Measurements from ENCODE around the gene RARG. TPM values are rescaled to one million over a fixed set of nuclear protein-coding genes. Genes with fewer than 3 reads are reported as not detected.

RARG gene
- polyA plus RNA-seq, 1 donor (not counting 4 experiments of a cell fraction or from before 2014, with no cell fraction given) = 26.4 TPM

DNA sequence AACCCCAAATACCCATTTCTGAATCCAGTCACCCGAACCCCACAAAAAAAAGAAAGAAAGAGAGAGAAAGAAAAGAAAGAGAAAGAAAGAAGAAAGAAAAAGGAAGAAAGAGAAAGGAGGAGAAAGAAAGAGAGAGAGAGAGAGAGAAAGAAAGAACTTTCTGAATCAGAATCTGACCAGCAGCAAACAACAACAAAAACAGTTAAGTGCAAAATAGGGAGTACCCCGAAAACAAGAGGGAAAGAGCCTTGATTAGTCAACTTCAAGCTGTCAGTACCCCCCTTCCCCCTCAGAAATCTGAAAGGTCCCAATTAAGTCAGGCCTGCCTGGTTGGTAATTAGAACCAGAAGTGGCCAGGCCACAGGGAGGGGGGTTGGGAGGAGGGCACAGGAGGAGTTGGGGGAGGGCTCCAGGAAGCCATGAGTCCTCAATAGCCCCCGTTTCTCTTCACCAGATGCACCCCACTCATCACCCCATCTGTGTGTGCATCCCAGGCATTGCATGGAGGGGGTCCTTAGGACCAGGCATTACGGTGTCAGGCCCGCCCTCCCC is 9.8 kb downstream of the RARG start:
- no peak for FAIRE-seq
- no peaks in the 10 kb centered on the region for H3K9me1 ChIP-seq (ENCODE audit: control insufficient read depth, extremely low read depth, insufficient read depth, low read length)
- H3K9me3 ChIP-seq (ENCODE audit: control insufficient read depth, low read depth, low read length) = no peaks in the 10 kb centered on the region
- H3K4me2 ChIP-seq (ENCODE audit: control insufficient read depth, extremely low read depth, insufficient read depth, low read depth, low read length) = peak overlapping the region; percentile 99
- H2AFZ ChIP-seq (ENCODE audit: control insufficient read depth, low read length) = no peak overlapping the region
- peaks cover 72% of the 10 kb centered on the region for H3K4me1 ChIP-seq (ENCODE audit: control insufficient read depth, extremely low read depth, insufficient read depth, low read length)
- peaks cover 2 to 6% of the 10 kb centered on the region in 2 experiments for H3K36me3 ChIP-seq (ENCODE audit: control insufficient read depth in 2 of 2, extremely low read depth in 1 of 2, insufficient read depth in 2 of 2, low read length in 2 of 2)
- no peak for TF ChIP-seq EZH2 (IDR thresholded peaks at IDR 0.05; ENCODE audit: low read length)
- TF ChIP-seq, protein P1, sequence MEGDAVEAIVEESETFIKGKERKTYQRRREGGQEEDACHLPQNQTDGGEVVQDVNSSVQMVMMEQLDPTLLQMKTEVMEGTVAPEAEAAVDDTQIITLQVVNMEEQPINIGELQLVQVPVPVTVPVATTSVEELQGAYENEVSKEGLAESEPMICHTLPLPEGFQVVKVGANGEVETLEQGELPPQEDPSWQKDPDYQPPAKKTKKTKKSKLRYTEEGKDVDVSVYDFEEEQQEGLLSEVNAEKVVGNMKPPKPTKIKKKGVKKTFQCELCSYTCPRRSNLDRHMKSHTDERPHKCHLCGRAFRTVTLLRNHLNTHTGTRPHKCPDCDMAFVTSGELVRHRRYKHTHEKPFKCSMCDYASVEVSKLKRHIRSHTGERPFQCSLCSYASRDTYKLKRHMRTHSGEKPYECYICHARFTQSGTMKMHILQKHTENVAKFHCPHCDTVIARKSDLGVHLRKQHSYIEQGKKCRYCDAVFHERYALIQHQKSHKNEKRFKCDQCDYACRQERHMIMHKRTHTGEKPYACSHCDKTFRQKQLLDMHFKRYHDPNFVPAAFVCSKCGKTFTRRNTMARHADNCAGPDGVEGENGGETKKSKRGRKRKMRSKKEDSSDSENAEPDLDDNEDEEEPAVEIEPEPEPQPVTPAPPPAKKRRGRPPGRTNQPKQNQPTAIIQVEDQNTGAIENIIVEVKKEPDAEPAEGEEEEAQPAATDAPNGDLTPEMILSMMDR (optimal IDR thresholded peaks at IDR 0.05 in 1 of 3, IDR thresholded peaks at IDR 0.05 in 1 of 3, conservative IDR thresholded peaks at IDR 0.05 in 1 of 3; ENCODE audit: extremely low read depth in 1 of 3, insufficient read depth in 2 of 3, low read length in 3 of 3) = no peak
- H3K4me3 ChIP-seq (ENCODE audit: control insufficient read depth in 2 of 3, extremely low read depth in 1 of 3, insufficient read depth in 2 of 3, low read depth in 1 of 3, low read length in 3 of 3) = peak overlapping the region in 2 of 3 experiments; percentile 33 to 44
- dilution Hi-C loops (cut with MboI; ENCODE audit: extremely low pct_ligation_motif_present, low sequenced_read_pairs) = no loop called here
- DNase-seq (ENCODE audit: low read depth, low spot score) = no peak
- peak overlapping the region; percentile 20 for H3K27ac ChIP-seq (ENCODE audit: control insufficient read depth, insufficient read depth, low read length)
- H4K20me1 ChIP-seq (ENCODE audit: control insufficient read depth, extremely low read depth, insufficient read depth, low read length) = peaks cover 4% of the 10 kb centered on the region
- peak overlapping the region; percentile 37 for H3K9ac ChIP-seq (ENCODE audit: control insufficient read depth, extremely low read depth, insufficient read depth, low read length)
- peaks cover 22% of the 10 kb centered on the region for H3K79me2 ChIP-seq (ENCODE audit: control insufficient read depth, insufficient read depth, low read length)
- no peaks in the 10 kb centered on the region for H3K27me3 ChIP-seq (ENCODE audit: control insufficient read depth, extremely low read depth, insufficient read depth, low read length)

DNA sequence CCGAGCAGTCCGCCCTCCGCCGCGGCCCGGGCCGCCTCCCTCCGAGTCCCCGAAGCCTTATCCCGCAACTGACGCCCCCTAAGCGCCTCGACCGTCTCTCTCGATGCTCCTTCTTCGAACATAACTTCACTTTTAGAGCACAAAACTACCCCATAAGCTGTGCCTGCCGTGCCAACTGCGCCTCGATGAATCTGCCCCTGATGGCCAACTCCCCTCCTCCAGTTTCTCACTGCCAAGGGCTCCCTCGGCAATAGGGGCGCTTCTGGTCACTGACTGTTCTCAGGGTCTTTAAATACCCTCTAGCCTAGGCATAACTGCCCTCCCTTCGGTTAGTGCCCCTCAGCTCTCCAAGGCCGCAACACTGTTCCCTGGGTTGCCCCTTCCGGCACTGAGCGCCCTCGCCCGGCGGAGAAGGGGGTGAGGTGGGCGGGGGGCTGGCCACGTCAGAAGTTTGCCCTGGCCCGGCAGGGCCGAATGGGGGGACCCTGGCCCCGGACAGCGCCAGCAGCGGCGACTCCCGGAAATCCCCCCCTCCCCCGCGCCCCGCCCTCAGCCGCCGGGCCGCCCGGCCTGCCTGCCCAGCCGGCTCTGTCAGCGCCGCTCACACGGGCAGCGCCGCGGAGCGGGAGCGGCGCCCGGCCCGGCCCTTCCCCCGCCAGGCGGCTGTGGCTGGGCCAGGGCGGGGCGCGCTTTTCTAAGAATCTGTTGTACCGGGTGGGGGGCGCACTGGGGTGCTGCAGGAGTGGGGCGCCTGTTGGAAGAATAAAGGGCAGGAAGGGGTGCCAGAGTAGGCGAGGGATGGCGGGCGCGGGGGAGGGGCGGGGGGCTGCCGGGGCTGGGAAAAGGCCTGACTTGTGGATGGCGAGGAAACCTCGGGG is 10.6 kb downstream of the RARG start:
- H3K9ac ChIP-seq (ENCODE audit: control insufficient read depth, extremely low read depth, insufficient read depth, low read length) = peak overlapping the region; percentile 91
- DNase-seq (ENCODE audit: low read depth, low spot score) = no peak
- peak overlapping the region; percentile 82 for H2AFZ ChIP-seq (ENCODE audit: control insufficient read depth, low read length)
- H3K36me3 ChIP-seq (ENCODE audit: control insufficient read depth in 2 of 2, extremely low read depth in 1 of 2, insufficient read depth in 2 of 2, low read length in 2 of 2) = peaks cover 0 to 4% of the 10 kb centered on the region in 2 experiments
- peak overlapping the region; percentile 99 for H3K4me2 ChIP-seq (ENCODE audit: control insufficient read depth, extremely low read depth, insufficient read depth, low read depth, low read length)
- dilution Hi-C loops (cut with MboI; ENCODE audit: extremely low pct_ligation_motif_present, low sequenced_read_pairs) = no loop called here
- peak overlapping the region; percentile 56 to 79 (median 67) for H3K4me3 ChIP-seq (ENCODE audit: control insufficient read depth in 2 of 3, extremely low read depth in 1 of 3, insufficient read depth in 2 of 3, low read depth in 1 of 3, low read length in 3 of 3)
- no peaks in the 10 kb centered on the region for H3K9me3 ChIP-seq (ENCODE audit: control insufficient read depth, low read depth, low read length)
- H3K27me3 ChIP-seq (ENCODE audit: control insufficient read depth, extremely low read depth, insufficient read depth, low read length) = no peaks in the 10 kb centered on the region
- peaks cover 24% of the 10 kb centered on the region for H3K79me2 ChIP-seq (ENCODE audit: control insufficient read depth, insufficient read depth, low read length)
- peak overlapping the region; percentile 94 for H3K27ac ChIP-seq (ENCODE audit: control insufficient read depth, insufficient read depth, low read length)
- TF ChIP-seq, protein P1 (optimal IDR thresholded peaks at IDR 0.05 in 1 of 3, IDR thresholded peaks at IDR 0.05 in 1 of 3, conservative IDR thresholded peaks at IDR 0.05 in 1 of 3; ENCODE audit: extremely low read depth in 1 of 3, insufficient read depth in 2 of 3, low read length in 3 of 3) = peak in 1 of 3 experiments; percentile 11
- no peak for TF ChIP-seq EZH2 (IDR thresholded peaks at IDR 0.05; ENCODE audit: low read length)
- FAIRE-seq = no peak
- peaks cover 4% of the 10 kb centered on the region for H4K20me1 ChIP-seq (ENCODE audit: control insufficient read depth, extremely low read depth, insufficient read depth, low read length)
- peaks cover 80% of the 10 kb centered on the region for H3K4me1 ChIP-seq (ENCODE audit: control insufficient read depth, extremely low read depth, insufficient read depth, low read length)
- no peaks in the 10 kb centered on the region for H3K9me1 ChIP-seq (ENCODE audit: control insufficient read depth, extremely low read depth, insufficient read depth, low read length)
